SK-MEL-5 (cell line): ENCODE results near the gene TNPO3. TPM values are rescaled to one million over a fixed set of nuclear protein-coding genes. Genes with fewer than 3 reads are reported as not detected.
A peak's percentile ranks its signal among the peaks of the same experiment; 100 is the strongest.

ENCODE experiments used
- DNase-seq: peaks from one replicate; pipeline ENCODE4 v3.0.0-alpha.2; 2016; ENCODE audit warnings: low read depth, low spot score
- in situ Hi-C: cut with HindIII; loops from 2 replicates; pipeline ENCODE4 v1.10.0; 2016; ENCODE audit warnings: low sequenced_read_pairs, high pct_unique_total_duplicates, low pct_unique_long_range_greater_than_20kb
- small RNA-seq, 2 experiments: library from RNA; depleted of rRNA; stranded (forward); fragments of <200 nt; gene quantifications; one replicate each; pipeline ENCODE3, GENCODE V24; 2014
- total RNA-seq: library from RNA; depleted of rRNA; stranded (reverse); fragments of >200 nt; shearing (Covaris generic); gene quantifications from 2 replicates; pipeline ENCODE4 v1.2.3, GENCODE V29; 2014; rRNA removed

TNPO3 gene
- total RNA-seq, 1 experiment from 2014 or later = 77.4 TPM

DNA sequence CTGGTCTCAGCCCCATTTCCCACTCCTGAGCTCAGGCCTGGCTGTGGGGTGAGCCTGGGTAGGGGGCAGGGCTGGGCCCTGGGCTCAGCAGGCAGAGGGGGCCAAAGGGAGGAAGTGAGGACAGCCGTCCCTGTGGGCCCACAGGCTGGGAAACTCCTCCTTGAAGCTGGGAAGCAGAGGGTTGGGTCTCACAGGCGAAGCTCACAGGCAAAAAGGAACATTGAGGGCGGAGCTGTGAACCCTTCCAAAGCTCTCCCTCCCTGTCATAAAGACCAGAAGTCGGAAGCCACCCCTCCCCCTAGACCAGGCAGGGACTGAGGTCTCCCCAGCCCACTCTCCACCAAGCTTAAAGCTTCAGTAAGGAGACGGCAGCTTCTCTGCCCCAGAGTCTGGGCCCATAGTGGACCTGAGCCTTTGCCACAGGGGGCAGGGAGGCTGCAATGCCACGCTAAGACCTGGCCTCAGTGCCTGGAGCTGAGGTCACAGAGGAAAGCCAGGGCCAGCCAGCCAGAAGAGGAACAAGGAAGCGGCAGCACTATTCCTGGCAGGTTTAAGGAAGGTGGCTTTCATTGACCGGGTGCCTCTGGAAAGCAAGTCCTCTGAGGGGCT, 143.4 kb downstream of the TNPO3 start:
- peak; percentile 28 for DNase-seq
- in situ Hi-C loops = no loop called here

DNA sequence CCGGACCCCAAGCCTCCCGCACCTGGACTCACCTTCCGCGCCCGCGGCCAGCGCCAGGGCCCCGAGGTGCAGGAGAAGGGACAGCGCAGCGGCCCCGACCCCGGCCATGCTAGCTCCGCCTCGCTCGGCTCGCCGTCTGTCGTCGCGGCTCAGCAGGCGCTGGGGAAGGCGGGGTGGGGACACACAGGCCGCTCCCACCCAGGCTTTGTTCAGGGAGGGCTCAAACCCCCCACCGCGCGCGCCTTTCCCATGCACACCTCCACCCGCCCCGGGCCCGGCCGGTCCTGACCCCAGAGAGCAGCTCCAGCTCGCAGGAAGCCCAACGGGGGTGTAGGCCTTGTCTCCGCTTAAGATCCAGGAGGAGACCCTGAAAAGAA, 144.4 kb downstream of the TNPO3 start, which contains the start of gene KCP:
Gene KCP (minus strand): TSS at position 141 of the 377 bp plus-strand sequence. CDS start 33 bp downstream, at position 108.
- no peak for DNase-seq
- in situ Hi-C loops = no loop called here

DNA sequence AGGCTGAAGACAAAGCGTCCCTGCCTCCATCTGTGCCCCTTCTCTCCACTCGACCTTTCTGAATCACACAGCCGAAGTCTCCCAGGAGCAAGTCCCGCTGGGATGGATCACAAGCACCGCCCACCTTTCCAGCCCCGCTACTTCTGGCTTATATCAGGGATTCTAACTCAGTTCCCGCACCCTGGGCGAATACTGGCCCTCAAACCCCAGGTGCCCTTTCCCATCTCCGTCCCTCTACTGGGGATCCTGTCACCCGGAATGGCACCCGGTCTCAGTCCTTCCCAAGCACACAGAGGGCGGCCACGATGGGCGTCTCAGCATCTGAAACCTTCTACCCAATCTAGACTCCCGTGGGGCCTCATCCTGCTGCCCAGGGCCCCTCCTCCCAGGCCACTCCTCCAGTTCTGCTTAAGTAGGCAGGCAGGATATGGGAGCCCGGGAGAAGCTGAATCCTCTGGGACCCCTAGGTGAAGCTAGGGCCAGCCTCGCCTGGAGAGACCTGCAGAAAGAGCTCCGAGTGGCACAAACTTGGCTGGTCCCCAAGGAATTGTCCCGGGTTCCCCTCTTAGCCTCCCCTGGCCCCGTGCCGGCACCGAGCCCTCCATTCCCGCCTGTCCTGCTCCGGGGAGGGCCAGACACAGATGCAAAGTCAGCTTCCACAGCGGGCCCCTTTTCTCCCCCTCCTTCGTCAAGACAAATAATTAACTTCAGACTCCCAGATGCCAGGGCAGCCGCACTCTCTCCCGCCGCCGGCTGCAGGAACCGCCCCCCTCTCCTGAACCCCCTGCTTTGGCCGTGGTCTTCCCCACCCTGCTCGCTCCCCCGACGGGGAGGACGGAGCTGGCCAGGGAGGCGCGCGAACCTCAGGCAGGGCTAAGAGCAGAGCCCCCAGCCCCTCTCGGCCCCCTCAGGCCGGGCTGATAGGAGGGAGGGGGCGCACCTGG, 145.0 kb downstream of the TNPO3 start:
- DNase-seq = no peak
- in situ Hi-C loops = no loop called here

DNA sequence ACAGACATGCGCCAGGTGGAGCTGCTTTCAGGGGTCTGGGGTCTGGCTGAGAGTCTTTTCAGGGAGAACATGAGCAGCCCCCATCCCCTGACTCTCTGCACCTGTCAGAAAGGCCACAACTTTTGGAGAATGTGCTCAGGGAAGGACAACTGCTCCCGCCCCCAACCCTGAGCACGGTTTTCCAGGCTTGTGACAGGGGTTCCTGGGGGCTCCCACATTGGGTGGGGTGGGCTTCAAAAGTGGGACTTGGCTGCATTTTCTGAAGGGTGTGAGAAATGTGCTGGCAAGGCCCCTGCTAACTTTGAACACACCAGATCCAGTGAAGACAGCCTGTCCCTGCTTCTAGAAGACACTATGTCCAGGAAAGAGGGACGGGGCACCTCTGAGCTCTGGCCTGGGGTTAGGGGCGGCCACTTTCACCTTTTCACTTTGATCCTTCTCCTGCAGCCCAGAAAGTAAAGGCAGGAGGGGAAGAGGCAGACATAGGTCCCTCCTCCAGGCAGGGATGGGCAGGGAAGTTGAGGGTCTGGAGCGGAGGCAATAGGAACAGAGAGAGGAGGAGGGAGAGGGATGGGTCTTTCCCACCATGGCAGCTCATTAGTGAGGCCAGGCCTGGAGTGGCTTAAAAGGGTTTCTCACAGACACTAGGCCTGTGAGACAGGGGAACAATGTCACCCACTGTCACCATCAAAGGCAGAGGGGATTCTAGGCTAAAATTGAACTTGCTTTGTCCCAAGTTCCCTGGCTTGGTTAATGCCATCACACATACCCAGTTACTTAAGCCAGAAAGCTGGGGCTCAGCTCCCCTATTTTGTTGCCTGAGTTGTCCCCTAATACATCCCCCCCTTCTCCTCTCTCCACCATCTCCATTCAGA, 145.9 kb downstream of the TNPO3 start:
- in situ Hi-C loops = no loop called here

DNA sequence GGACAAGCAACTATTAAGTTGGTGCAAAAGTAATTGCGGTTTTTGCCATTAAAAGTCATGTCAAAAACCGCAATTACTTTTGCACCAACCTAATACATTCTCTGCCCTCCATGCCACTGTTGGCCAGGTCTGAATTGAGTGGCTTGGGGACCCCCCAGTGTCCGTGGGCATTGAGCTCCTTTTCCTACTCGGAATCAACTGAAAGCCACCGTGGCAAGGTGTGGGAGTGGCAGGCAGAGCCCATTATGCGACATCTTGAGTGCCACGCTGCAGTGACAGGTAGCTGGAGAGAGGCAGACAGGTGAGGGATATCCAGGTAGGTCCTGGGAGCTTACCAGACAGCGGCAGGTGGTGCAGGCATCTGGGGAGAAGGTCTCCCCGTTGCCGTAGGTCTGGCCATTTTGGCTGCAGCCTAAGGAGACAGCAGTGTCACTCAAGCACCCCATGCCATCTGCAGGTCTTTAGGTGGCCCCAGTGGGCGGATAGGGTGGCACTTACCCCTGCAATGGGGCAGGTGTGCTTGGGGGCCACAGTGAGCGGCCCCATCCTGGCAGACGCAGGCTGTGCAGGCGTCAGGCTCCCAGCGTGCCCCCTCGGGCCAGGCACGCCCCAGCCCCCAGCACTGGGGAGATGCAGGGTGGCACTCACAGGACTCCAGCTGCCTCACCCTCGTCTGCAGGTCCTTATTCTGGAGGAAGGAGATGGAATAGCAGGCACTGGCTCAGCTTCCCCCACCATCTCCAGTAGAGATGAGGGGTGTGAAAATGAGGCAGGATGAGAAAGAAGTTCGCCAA, 147.9 kb downstream of the TNPO3 start:
- in situ Hi-C loops = no loop called here
- no peak for DNase-seq

More for the DNA sequence above, 145.9 kb downstream of the TNPO3 start:
- DNase-seq = no peak

DNA sequence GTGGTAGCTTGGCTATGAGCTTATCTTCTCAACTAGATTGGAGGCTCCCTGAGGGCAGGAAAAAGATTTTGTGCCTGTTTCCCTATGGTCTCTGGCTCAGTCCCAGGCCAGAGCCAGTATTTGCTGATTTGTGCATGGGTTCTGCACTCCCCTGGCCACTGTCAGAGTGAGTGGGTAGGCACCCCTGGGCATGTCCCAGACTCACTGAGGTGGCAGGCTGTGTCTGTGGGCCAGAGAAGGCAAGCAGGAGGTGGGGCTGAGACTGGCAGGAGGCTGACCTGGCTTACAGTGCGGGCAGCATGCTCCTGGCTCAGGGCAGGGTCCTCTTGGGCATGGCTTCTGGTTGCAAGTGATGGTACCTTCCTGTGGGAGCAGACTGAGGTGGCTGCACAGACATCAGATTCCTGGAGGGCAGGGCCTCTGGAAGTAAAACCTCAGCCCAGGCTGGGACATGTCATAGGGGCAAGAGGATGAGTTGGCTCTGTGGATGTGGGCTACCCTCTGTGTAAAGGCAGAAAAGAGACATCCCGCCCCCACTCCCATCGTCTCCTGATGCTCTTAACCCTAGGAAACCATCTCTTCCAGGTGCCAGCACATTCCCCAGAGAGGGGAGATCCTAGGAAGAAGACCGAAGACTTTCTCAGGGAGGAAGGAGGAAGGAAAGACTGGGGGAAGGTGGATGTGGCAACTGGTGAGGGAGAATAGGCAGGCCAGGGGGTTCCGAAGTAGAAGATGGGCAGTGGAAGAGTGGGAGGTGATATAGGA, 148.7 kb downstream of the TNPO3 start:
- DNase-seq = no peak
- in situ Hi-C loops = no loop called here

DNA sequence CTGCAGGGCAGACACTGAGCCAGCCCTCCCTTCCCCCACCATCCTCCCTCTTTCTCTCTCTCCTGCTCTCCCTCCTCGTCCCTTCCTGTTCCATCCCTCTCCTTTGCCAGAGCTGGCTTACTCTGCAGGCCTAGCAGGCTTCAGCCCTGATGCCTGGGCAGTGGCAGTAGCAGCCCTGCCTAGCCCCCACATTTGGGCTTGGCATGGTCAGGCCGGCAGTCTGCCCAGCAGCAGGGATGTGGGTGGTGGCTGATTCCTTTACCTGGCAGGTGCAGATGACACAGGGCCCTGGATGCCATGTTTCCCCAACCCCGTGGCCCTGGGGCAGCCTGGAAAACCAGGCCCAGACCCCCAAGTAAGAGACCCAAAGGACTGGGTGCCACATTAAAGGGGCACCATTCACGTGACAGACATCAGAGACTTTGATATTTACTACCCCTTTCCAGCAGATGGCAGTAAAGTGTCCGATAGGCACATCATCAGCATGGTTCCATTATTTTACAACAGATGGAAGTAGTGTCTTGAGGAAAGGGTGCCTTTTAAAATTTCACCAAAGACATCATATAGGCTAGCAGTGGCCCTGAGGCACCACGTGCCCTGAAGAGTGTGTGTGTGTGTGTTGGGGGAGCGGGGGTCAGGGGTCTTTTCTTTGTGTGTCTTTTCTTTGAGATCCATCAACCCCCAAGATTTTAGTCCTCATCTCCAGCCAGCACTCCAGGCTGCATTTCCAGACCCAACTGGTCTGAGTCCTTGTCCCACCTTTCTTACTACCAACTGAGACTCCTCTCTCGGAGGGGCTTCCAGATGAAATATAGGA, 150.3 kb downstream of the TNPO3 start:
- in situ Hi-C loops = no loop called here
- DNase-seq = peak; percentile 86

Small RNAs within 50 kb of the gene (small RNA-seq; reads per million reads assigned to genes)
- 0 reads per million in 2 experiments for gene RN7SL306P

Other genes with a start within 250 kb of the TNPO3 start
- 0.05 and 0.11 TPM in 2 replicates for gene FLNC, start 224.7 kb downstream of the TNPO3 start, total RNA-seq
- gene ATP6V1F, start 192.3 kb downstream of the TNPO3 start, total RNA-seq = 318 and 339 TPM in 2 replicates
- 0.03 and 0.13 TPM in 2 replicates for gene KCP, start 144.4 kb downstream of the TNPO3 start, total RNA-seq
- 6.3 and 6.9 TPM in 2 replicates for gene IRF5, start 117.2 kb downstream of the TNPO3 start, total RNA-seq
- 39.3 and 43.6 TPM in 2 replicates for gene TSPAN33, start 89.6 kb upstream of the TNPO3 start, total RNA-seq
- 25.8 and 29.6 TPM in 2 replicates for gene SMO, start 133.5 kb upstream of the TNPO3 start, total RNA-seq
- gene AHCYL2, start 169.9 kb upstream of the TNPO3 start, total RNA-seq = 30.1 and 36.6 TPM in 2 replicates